IMR-90 (cell line): ENCODE measurements around the gene NUFIP2. TPM values are rescaled to one million over a fixed set of nuclear protein-coding genes. Genes with fewer than 3 reads are reported as not detected.

Experiments
- ATAC-seq: fragments of 200-7000 bp; cut with Tn5 transposase; 2 replicates; pipeline ENCODE4 v1.9.1; 2020; ENCODE audit warnings: low read depth, mild to moderate bottlenecking, moderate library complexity
- BruUV-seq: library from RNA; stranded (reverse); fragments of 400-500 nt; replicated peaks from 2 replicates; lab custom pipeline; 2021; lab: Mats Ljungman, UMichigan
- CTCF ChIA-PET: fragments of 300-600 bp; formaldehyde crosslinking; extraction: SDS; loops from one replicate; lab custom pipeline; 2021; ENCODE audit warnings: antibody characterized with exemption; lab: Yijun Ruan, JAX
- POLR2A ChIA-PET: fragments of 300-600 bp; sonication (Branson Sonifier 250); formaldehyde crosslinking; loops from one replicate; lab custom pipeline; 2022; ENCODE audit warnings: antibody characterized with exemption; ENCODE audit not compliant: unreplicated experiment; lab: Charles Lee
- DNase-seq: peaks from one replicate; pipeline ENCODE4 v3.0.0; 2013
- H2AFZ ChIP-seq: replicated peaks from 2 replicates; pipeline ENCODE3; 2013; ENCODE audit warnings: low read length, mild to moderate bottlenecking; ENCODE audit not compliant: poor library complexity
- H2AK5ac ChIP-seq: 2 replicates; pipeline ENCODE4 v1.6.1; 2013; ENCODE audit warnings: low read depth, low read length, inconsistent platforms
- H2AK9ac ChIP-seq: replicated peaks from 2 replicates; pipeline ENCODE3; 2013; ENCODE audit warnings: mild to moderate bottlenecking, low read depth, low read length, moderate library complexity; ENCODE audit not compliant: poor library complexity
- H2BK120ac ChIP-seq: 2 replicates; pipeline ENCODE4 v1.6.1; 2013; ENCODE audit warnings: low read depth, low read length, inconsistent platforms
- H2BK15ac ChIP-seq: 3 replicates; pipeline ENCODE4 v1.6.1; 2013; ENCODE audit warnings: low read depth, low read length, inconsistent platforms
- H2BK20ac ChIP-seq: 2 replicates; pipeline ENCODE4 v1.6.1; 2013; ENCODE audit warnings: low read depth, mild to moderate bottlenecking, inconsistent platforms, low read length, moderate library complexity
- H2BK5ac ChIP-seq: 2 replicates; pipeline ENCODE4 v1.6.1; 2013; ENCODE audit warnings: mild to moderate bottlenecking, low read depth, low read length, inconsistent platforms; ENCODE audit not compliant: poor library complexity, severe bottlenecking
- H3K14ac ChIP-seq: replicated peaks from 2 replicates; pipeline ENCODE4 v1.6.1; 2013; ENCODE audit warnings: low read depth, low read length, inconsistent platforms
- H3K18ac ChIP-seq: 2 replicates; pipeline ENCODE4 v1.6.1; 2013; ENCODE audit warnings: low read depth, low read length, control low read depth
- H3K23ac ChIP-seq: 2 replicates; pipeline ENCODE4 v1.6.1; 2013; ENCODE audit warnings: low read depth, low read length, inconsistent platforms
- H3K27ac ChIP-seq: 2 replicates; pipeline ENCODE4 v1.5.1; 2013; ENCODE audit warnings: mild to moderate bottlenecking, control low read depth, low read length; ENCODE audit not compliant: insufficient read depth
- H3K27me3 ChIP-seq: 2 replicates; pipeline ENCODE4 v1.6.1; 2013; ENCODE audit warnings: low read length; ENCODE audit not compliant: control insufficient read depth, insufficient read depth
- H3K36me3 ChIP-seq: 2 replicates; pipeline ENCODE4 v1.6.1; 2013; ENCODE audit warnings: low read length, mixed read lengths; ENCODE audit not compliant: control insufficient read depth, insufficient read depth
- H3K4ac ChIP-seq: 2 replicates; pipeline ENCODE4 v1.6.1; 2013; ENCODE audit warnings: low read depth, low read length, inconsistent platforms
- H3K4me1 ChIP-seq: 2 replicates; pipeline ENCODE4 v1.6.1; 2013; ENCODE audit warnings: low read length, mixed read lengths; ENCODE audit not compliant: control insufficient read depth, insufficient read depth
- H3K4me2 ChIP-seq: 2 replicates; pipeline ENCODE4 v1.6.1; 2013; ENCODE audit warnings: low read depth, mild to moderate bottlenecking, control low read depth, low read length, moderate library complexity
- H3K4me3 ChIP-seq: 2 replicates; pipeline ENCODE4 v1.5.1; 2013; ENCODE audit warnings: low read depth, mild to moderate bottlenecking, control low read depth, low read length, moderate library complexity; ENCODE audit not compliant: insufficient read depth
- H3K56ac ChIP-seq: 2 replicates; pipeline ENCODE4 v1.6.1; 2013; ENCODE audit warnings: low read length, inconsistent platforms; ENCODE audit not compliant: insufficient read depth; ENCODE audit errors: extremely low read depth
- H3K79me1 ChIP-seq, 2 experiments: 2 replicates each; pipeline ENCODE4 v1.6.1; 2013; ENCODE audit warnings: low read length in 2 of 2, inconsistent platforms in 1 of 2, low read depth in 1 of 2
- H3K9ac ChIP-seq: 2 replicates; pipeline ENCODE4 v1.6.1; 2013; ENCODE audit warnings: low read depth, low read length, control low read depth
- H3K9me1 ChIP-seq: 2 replicates; pipeline ENCODE4 v1.6.1; 2013; ENCODE audit warnings: low read length, inconsistent platforms; ENCODE audit not compliant: insufficient read depth
- H3K9me3 ChIP-seq: 2 replicates; pipeline ENCODE4 v1.6.1; 2013; ENCODE audit warnings: low read length; ENCODE audit not compliant: control insufficient read depth, insufficient read depth
- H4K20me1 ChIP-seq: 2 replicates; pipeline ENCODE4 v1.6.1; 2013; ENCODE audit warnings: low read length, inconsistent platforms; ENCODE audit not compliant: insufficient read depth
- H4K5ac ChIP-seq: 2 replicates; pipeline ENCODE4 v1.6.1; 2013; ENCODE audit warnings: mild to moderate bottlenecking, low read depth, low read length, control low read depth
- H4K8ac ChIP-seq, 2 experiments: 2 replicates each; pipeline ENCODE4 v1.6.1; 2013; ENCODE audit warnings: low read depth in 2 of 2, low read length in 2 of 2, control low read depth in 1 of 2, inconsistent platforms in 1 of 2
- H4K91ac ChIP-seq: 2 replicates; pipeline ENCODE4 v1.6.1; 2013; ENCODE audit warnings: low read depth, low read length, inconsistent platforms; ENCODE audit not compliant: insufficient read depth
- CEBPB ChIP-seq: IDR thresholded peaks from 2 replicates; pipeline ENCODE4 v1.6.1; 2012; ENCODE audit warnings: low read depth, low read length, improper control_type of control experiment
- MAZ ChIP-seq: IDR thresholded peaks from 2 replicates; pipeline ENCODE4 v1.6.1; 2012; ENCODE audit warnings: low read depth, mild to moderate bottlenecking, low read length, improper control_type of control experiment, moderate library complexity, borderline replicate concordance
- MXI1 ChIP-seq: IDR thresholded peaks from 2 replicates; pipeline ENCODE4 v1.6.1; 2012; ENCODE audit warnings: low read depth, mild to moderate bottlenecking, low read length, moderate library complexity, borderline replicate concordance
- NFE2L2 ChIP-seq: fragments of 150-350 bp; IDR thresholded peaks from 2 replicates; pipeline ENCODE4 v1.6.1; 2016; ENCODE audit warnings: low read depth, mild to moderate bottlenecking, low read length
- WGBS, 2 experiments: methylation state at CpG; one replicate each; pipeline versions ENCODE4 v1.1.5 to v1.1.7; 2013; ENCODE audit warnings: missing lambda C conversion rate in 2 of 2; ENCODE audit not compliant: insufficient read length in 1 of 2; ENCODE audit errors: extremely low coverage in 2 of 2; 5-methylcytosine and 5-hydroxymethylcytosine counted together
- dilution Hi-C: fragments of 300-500 bp; cut with HindIII; formaldehyde crosslinking; loops from one replicate; pipeline ENCODE4 v1.14.3; 2018; ENCODE audit warnings: low sequenced_read_pairs; ENCODE audit not compliant: unreplicated experiment
- in situ Hi-C: fragments of 300-500 bp; cut with MboI; formaldehyde crosslinking; loops from 3 replicates; pipeline ENCODE4 v1.14.3; 2019; ENCODE audit warnings: low sequenced_read_pairs, inconsistent platforms, mixed read lengths
- intact Hi-C: fragments of 100-400 bp; cut with micrococcal nuclease; formaldehyde crosslinking; loops from 2 replicates; pipeline ENCODE4 v1.10.0; 2022
- polyA plus RNA-seq, 3 experiments: library from polyadenylated mRNA; depleted of rRNA; stranded (reverse); fragments of >200 nt; gene quantifications; 2 replicates each; pipeline ENCODE4 v1.2.3, GENCODE V29; 2012; ENCODE audit warnings: low replicate concordance in 1 of 3
- total RNA-seq: library from RNA; depleted of rRNA; stranded (reverse); fragments of >200 nt; gene quantifications from 2 replicates; pipeline ENCODE4 v1.2.3, GENCODE V29; 2012

The NUFIP2 gene
- total and polyA plus RNA-seq, 2 of the 4 experiments (the other 2 are of a cell fraction) = 8.9 to 25.6 TPM

DNA sequence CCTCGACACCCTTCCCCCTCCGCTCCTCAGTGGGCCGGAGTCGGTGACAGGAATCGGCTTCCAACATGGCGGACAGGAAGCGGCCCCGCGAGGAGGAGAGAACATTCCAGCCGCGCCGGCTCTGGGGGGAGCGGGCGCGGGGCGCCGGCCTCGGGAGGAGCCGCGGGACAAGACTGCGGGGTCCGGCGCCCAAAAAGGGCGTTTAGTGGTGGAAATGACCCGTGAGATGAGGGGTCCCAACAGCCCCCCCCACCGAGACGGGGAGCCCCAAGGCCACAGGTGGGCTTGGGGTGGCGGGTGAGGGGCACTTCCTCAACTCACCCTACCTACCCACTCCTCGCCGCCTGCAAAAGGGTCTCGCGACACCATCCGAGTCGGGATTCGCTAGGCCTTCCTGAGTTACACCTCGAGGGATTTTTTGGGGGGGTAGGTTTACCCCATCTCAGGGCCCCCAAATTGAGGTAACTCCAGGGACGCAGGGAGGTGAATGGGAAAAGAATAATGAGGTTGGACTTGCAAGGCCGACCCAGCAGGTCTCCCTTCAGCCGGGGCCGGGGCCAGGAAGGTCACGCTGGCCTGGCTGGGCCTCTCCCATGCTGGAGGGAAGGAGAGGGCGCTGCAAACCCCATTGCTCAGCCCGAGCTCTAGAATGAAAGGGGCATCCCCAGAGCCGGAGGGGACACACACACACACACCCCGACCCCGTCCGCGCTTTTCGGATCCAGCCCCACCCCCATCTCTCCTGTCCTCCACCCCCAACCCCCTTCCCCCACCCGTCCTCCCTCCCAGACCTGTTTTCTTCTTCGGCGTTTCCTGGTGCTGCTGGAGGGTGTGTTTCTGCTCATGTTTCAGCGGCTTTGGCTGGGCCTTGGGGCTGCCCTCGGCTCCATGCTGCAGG is 707 bp downstream of the NUFIP2 start:
- Histone ChIP-seq H2BK5ac (peak overlapping the region; percentile 81), H2AK9ac (peak overlapping the region; percentile 100), H3K4me2 (peak overlapping the region; percentile 66), H3K9ac (peak overlapping the region; percentile 98), H4K5ac (peak overlapping the region; percentile 72), H3K4me1 (peaks cover 2% of the 10 kb centered on the region; the same call in 1 of the 2 replicates), H2BK20ac (no peak overlapping the region), H3K9me3 (no peaks in the 10 kb centered on the region), H3K14ac (peak overlapping the region; percentile 96), H4K91ac (peak overlapping the region; percentile 89), H3K79me1 (peaks cover 2 to 12% of the 10 kb centered on the region in 2 experiments; a peak in 2 of 4 replicates), H3K27ac (peak overlapping the region; percentile 87), H3K4ac (peak overlapping the region; percentile 94), H3K18ac (peak overlapping the region; percentile 72), H3K23ac (peak overlapping the region; percentile 95), H4K8ac (peak overlapping the region; percentile 14 to 88), H2AK5ac (peak overlapping the region; percentile 94), H2BK15ac (no peak overlapping the region; the same call in 2 of the 3 replicates), H3K56ac (peak overlapping the region; percentile 82), H2BK120ac (peak overlapping the region; percentile 65; the same call in 1 of the 2 replicates), H3K4me3 (peak overlapping the region; percentile 70), H2AFZ (peak overlapping the region; percentile 94), H3K27me3 (no peaks in the 10 kb centered on the region), H3K9me1 (peaks cover 3% of the 10 kb centered on the region; the same call in 1 of the 2 replicates), H4K20me1 (peaks cover 52% of the 10 kb centered on the region), H3K36me3 (peaks cover 7% of the 10 kb centered on the region)
- peak; percentile 34 for DNase-seq
- dilution Hi-C loops = no loop called here
- BruUV-seq = TSS peak; percentile 17
- 0% methylated on average over 6 of the region's 54 CpGs; no CpG with 5 or more reads in 1 of the 2 experiments for WGBS, 2 experiments
- TF ChIP-seq MAZ (peak; percentile 75; the same call in 1 of the 2 replicates), MXI1 (0 out of 2 replicates have a peak, but pooled peaks have one; percentile 24), CEBPB (no peak), NFE2L2 (no peak)
- ChIA-PET POLR2A (interaction anchor here (0.7 to 1.3 kb wide), 3 partner anchors 12 to 723 kb away, joined by 4 to 5 read pairs (median 4); no protein-coding TSS in a partner anchor), CTCF (interaction anchor here (0.6 to 1.2 kb wide), 3 partner anchors 144 to 825 kb away, joined by 3 to 7 read pairs (median 5); no protein-coding TSS in a partner anchor)
- in situ Hi-C loops = no loop called here
- ATAC-seq = peak; percentile 49
- intact Hi-C loops = loop anchor here (5.0 kb wide), 1 partner anchor 64 kb away; no protein-coding TSS in a partner anchor
